Endothelial cell of umbilical vein (primary cell): ENCODE results near the gene ZSWIM6. TPM values are rescaled to one million over a fixed set of nuclear protein-coding genes. Genes with fewer than 3 reads are reported as not detected.

Source experiments
- BruUV-seq: library from RNA; stranded (reverse); fragments of 400-500 nt; replicated peaks from 2 replicates; lab custom pipeline; 2021; lab: Mats Ljungman, UMichigan
- CTCF ChIA-PET: fragments of 300-600, 350-600 bp; sonication (Branson Sonifier 250); formaldehyde crosslinking; loops from one replicate; lab custom pipeline; 2021; ENCODE audit warnings: antibody characterized with exemption, inconsistent platforms; lab: Charles Lee
- POLR2A ChIA-PET: fragments of 300-600, 350-600 bp; sonication (Branson Sonifier 250); formaldehyde crosslinking; loops from one replicate; lab custom pipeline; 2021; ENCODE audit warnings: antibody characterized with exemption, inconsistent platforms; lab: Charles Lee
- DNase-seq: peaks from one replicate; pipeline ENCODE4 v3.0.0-alpha.2; 2011; ENCODE audit warnings: low read depth, low spot score
- FAIRE-seq: peaks from 2 replicates; lab custom pipeline; 2011; peaks lifted over from hg19 to GRCh38; lab: Jason Lieb, UNC
- H2AFZ ChIP-seq: 2 replicates; pipeline ENCODE4 v1.6.0; 2012; ENCODE audit warnings: low read depth, low read length, control low read depth, inconsistent platforms
- H3K27ac ChIP-seq: 2 replicates; pipeline ENCODE4 v1.5.1; 2011; ENCODE audit warnings: low read depth, mild to moderate bottlenecking, control low read depth, low read length, moderate library complexity; ENCODE audit not compliant: insufficient read depth
- H3K27me3 ChIP-seq, 2 experiments: 2 replicates each; pipeline versions ENCODE4 v1.6.0 to v1.6.1; 2011; ENCODE audit warnings: low read length in 2 of 2, mixed read lengths in 1 of 2; ENCODE audit not compliant: control insufficient read depth in 2 of 2, insufficient read depth in 2 of 2
- H3K36me3 ChIP-seq, 2 experiments: 2 replicates in 1 of 2; 3 replicates in 1 of 2; pipeline ENCODE4 v1.5.1; 2011; ENCODE audit warnings: low read length in 2 of 2, mild to moderate bottlenecking in 1 of 2, moderate library complexity in 1 of 2; ENCODE audit not compliant: control insufficient read depth in 2 of 2, insufficient read depth in 2 of 2; ENCODE audit errors: extremely low read depth in 1 of 2
- H3K4me1 ChIP-seq: 3 replicates; pipeline ENCODE4 v1.5.1; 2011; ENCODE audit warnings: mild to moderate bottlenecking, low read length; ENCODE audit not compliant: control insufficient read depth, insufficient read depth; ENCODE audit errors: extremely low read depth
- H3K4me2 ChIP-seq: 2 replicates; pipeline ENCODE4 v1.6.1; 2011; ENCODE audit warnings: low read length, control low read depth, mixed read lengths; ENCODE audit not compliant: insufficient read depth
- H3K4me3 ChIP-seq, 3 experiments: fragments of 200-600 bp in 1 of 3; sonication (generic), shearing (Covaris generic) in 1 of 3; replicated peaks in 1 of 3; 2 replicates each; pipeline ENCODE4 v1.5.1; 2011 to 2016; ENCODE audit warnings: control low read depth in 3 of 3, low read length in 3 of 3, mild to moderate bottlenecking in 2 of 3, inconsistent platforms in 1 of 3, low read depth in 1 of 3, moderate library complexity in 1 of 3; ENCODE audit not compliant: insufficient read depth in 1 of 3
- H3K79me2 ChIP-seq: 2 replicates; pipeline ENCODE4 v1.6.0; 2012; ENCODE audit warnings: low read length, inconsistent platforms; ENCODE audit not compliant: control insufficient read depth, insufficient read depth
- H3K9ac ChIP-seq: replicated peaks from 2 replicates; pipeline ENCODE3; 2011; ENCODE audit warnings: low read length, control low read depth; ENCODE audit not compliant: insufficient read depth; ENCODE audit errors: extremely low read depth
- H3K9me1 ChIP-seq: replicated peaks from 3 replicates; pipeline ENCODE4 v1.6.0; 2011; ENCODE audit warnings: mild to moderate bottlenecking, low read length; ENCODE audit not compliant: control insufficient read depth, insufficient read depth; ENCODE audit errors: extremely low read depth
- H3K9me3 ChIP-seq: replicated peaks from 2 replicates; pipeline ENCODE4 v1.5.1; 2012; ENCODE audit warnings: low read length, inconsistent platforms; ENCODE audit not compliant: control insufficient read depth, insufficient read depth
- H4K20me1 ChIP-seq: replicated peaks from 2 replicates; pipeline ENCODE3; 2011; ENCODE audit warnings: mild to moderate bottlenecking, low read length; ENCODE audit not compliant: control insufficient read depth, insufficient read depth; ENCODE audit errors: extremely low read depth
- CTCF ChIP-seq, 2 donors: IDR thresholded peaks; 1 replicate in 1 of 2; 2 replicates in 1 of 2; pipeline ENCODE4 v1.5.1; 2011; ENCODE audit warnings: low read length in 2 of 2, mild to moderate bottlenecking in 2 of 2, moderate library complexity in 2 of 2, control low read depth in 1 of 2, inconsistent platforms in 1 of 2, low read depth in 1 of 2; ENCODE audit not compliant: insufficient read depth in 1 of 2; ENCODE audit errors: extremely low read depth in 1 of 2
- EZH2 ChIP-seq: IDR thresholded peaks from 2 replicates; pipeline ENCODE4 v1.6.1; 2012; ENCODE audit warnings: borderline replicate concordance, low read depth, mild to moderate bottlenecking, moderate library complexity, low read length, inconsistent platforms; ENCODE audit not compliant: severe bottlenecking
- FOS ChIP-seq: IDR thresholded peaks from 2 replicates; pipeline ENCODE4 v1.6.1; 2011; ENCODE audit warnings: mild to moderate bottlenecking, low read length, moderate library complexity, borderline replicate concordance; ENCODE audit not compliant: insufficient read depth
- GATA2 ChIP-seq: IDR thresholded peaks from 2 replicates; pipeline ENCODE4 v1.7.0; 2011; ENCODE audit warnings: low read depth, mild to moderate bottlenecking, moderate library complexity, mixed read lengths, low read length; ENCODE audit not compliant: insufficient read length, insufficient read depth
- MYC ChIP-seq: IDR thresholded peaks from one replicate; pipeline ENCODE4 v1.6.1; 2011; ENCODE audit warnings: mild to moderate bottlenecking, low read depth, low read length
- POLR2A ChIP-seq: IDR thresholded peaks from 2 replicates; pipeline ENCODE4 v1.6.1; 2012; ENCODE audit warnings: low read depth, mild to moderate bottlenecking, control low read depth, low read length
- POLR2AphosphoS5 ChIP-seq: IDR thresholded peaks from 2 replicates; pipeline ENCODE4 v1.6.1; 2012; ENCODE audit warnings: low read depth, mild to moderate bottlenecking, control low read depth, low read length, moderate library complexity; ENCODE audit not compliant: insufficient read depth
- dilution Hi-C: fragments of 300-500 bp; cut with MboI; formaldehyde crosslinking; loops from one replicate; pipeline ENCODE4 v1.15.0; 2019; ENCODE audit warnings: low sequenced_read_pairs; ENCODE audit not compliant: extremely low pct_ligation_motif_present
- intact Hi-C: fragments of 100-400 bp; cut with micrococcal nuclease; formaldehyde crosslinking; loops from one replicate; pipeline ENCODE4 v1.10.0; 2022
- polyA plus RNA-seq, 4 experiments: library from polyadenylated mRNA; depleted of rRNA in 3 of 4; stranded (reverse) in 3 of 4; unstranded in 1 of 4; fragments of >200 nt; gene quantifications; 2 replicates each; pipeline versions ENCODE4 v1.2.1 to v1.2.3, GENCODE V29; 2011 to 2012; ENCODE audit warnings: missing spikeins in 1 of 4
- total RNA-seq: library from RNA; stranded (reverse); gene quantifications from 2 replicates; pipeline ENCODE4 v1.2.3, GENCODE V29; 2021

The ZSWIM6 gene
- total and polyA plus RNA-seq, 2 donors (not counting 3 experiments of a cell fraction or from before 2014, with no cell fraction given) = 14.9 to 25.3 TPM

- peaks cover 97% of the 10 kb centered on the region for H3K79me2 ChIP-seq
- H3K9me1 ChIP-seq = no peaks in the 10 kb centered on the region
- TF ChIP-seq FOS = no peak
- TF ChIP-seq POLR2A = no peak
- no peak for TF ChIP-seq EZH2
- no peak for TF ChIP-seq MYC
- TF ChIP-seq GATA2 = no peak
- peak in 1 of 2 donors; percentile 28 for TF ChIP-seq CTCF (IDR thresholded peaks at IDR 0.05; ENCODE audit: extremely low read depth in 1 of 2, insufficient read depth in 1 of 2, low read depth in 1 of 2, low read length in 2 of 2)
- TF ChIP-seq POLR2AphosphoS5 = no peak
- POLR2A ChIA-PET = no interaction called here
- peaks cover 0 to 2% of the 10 kb centered on the region in 2 experiments for H3K36me3 ChIP-seq
- no peak overlapping the region for H3K27ac ChIP-seq
- peaks cover 2% of the 10 kb centered on the region for H3K9me3 ChIP-seq
- no peaks in the 10 kb centered on the region for H3K27me3 ChIP-seq
- DNase-seq = no peak
- H3K4me1 ChIP-seq = peaks cover 3% of the 10 kb centered on the region
- intact Hi-C loops = loop anchor here (1.0 kb wide), 1 partner anchor 302 kb away; no protein-coding TSS in a partner anchor
- FAIRE-seq = no peak
- H3K4me2 ChIP-seq = no peak overlapping the region
- no peak overlapping the region for H2AFZ ChIP-seq
- dilution Hi-C loops = no loop called here
- CTCF ChIA-PET = interaction anchor here (0.7 to 2.2 kb wide), 2 partner anchors 11 to 12 kb away, joined by 3 to 8 read pairs; no protein-coding TSS in a partner anchor
- H3K4me3 ChIP-seq = no peak overlapping the region
- peaks cover 22% of the 10 kb centered on the region for H4K20me1 ChIP-seq
- BruUV-seq = no TSS peak
- no peak overlapping the region for H3K9ac ChIP-seq
Observed at GRCh38 chr5:61357745-61358144, 25.7 kb downstream of the ZSWIM6 start.
